IPS-18a (cell line): ENCODE data around the gene CREBRF.
"Not testable (repeated sequence)": the region's sequence is repeated elsewhere in the genome, so short reads cannot be mapped to it uniquely, and the experiment has no call there.

Source experiments
- H3K27ac ChIP-seq: one replicate; pipeline ENCODE4 v1.5.1; 2013; ENCODE audit warnings: low read length
- H3K27me3 ChIP-seq: one replicate; pipeline ENCODE4 v1.6.1; 2013; ENCODE audit warnings: mild to moderate bottlenecking, low read length; ENCODE audit not compliant: control insufficient read depth, insufficient read depth
- H3K36me3 ChIP-seq: one replicate; pipeline ENCODE4 v1.6.1; 2013; ENCODE audit warnings: low read depth, low read length; ENCODE audit not compliant: control insufficient read depth
- H3K4me1 ChIP-seq: one replicate; pipeline ENCODE4 v1.6.1; 2013; ENCODE audit warnings: low read depth, low read length; ENCODE audit not compliant: control insufficient read depth
- H3K4me3 ChIP-seq: one replicate; pipeline ENCODE4 v1.5.1; 2013; ENCODE audit warnings: low read length
- H3K9ac ChIP-seq: one replicate; pipeline ENCODE4 v1.6.1; 2013; ENCODE audit warnings: mild to moderate bottlenecking, low read length, moderate library complexity
- H3K9me3 ChIP-seq: one replicate; pipeline ENCODE4 v1.6.1; 2013; ENCODE audit warnings: low read depth, low read length; ENCODE audit not compliant: control insufficient read depth

CREBRF gene, protein sequence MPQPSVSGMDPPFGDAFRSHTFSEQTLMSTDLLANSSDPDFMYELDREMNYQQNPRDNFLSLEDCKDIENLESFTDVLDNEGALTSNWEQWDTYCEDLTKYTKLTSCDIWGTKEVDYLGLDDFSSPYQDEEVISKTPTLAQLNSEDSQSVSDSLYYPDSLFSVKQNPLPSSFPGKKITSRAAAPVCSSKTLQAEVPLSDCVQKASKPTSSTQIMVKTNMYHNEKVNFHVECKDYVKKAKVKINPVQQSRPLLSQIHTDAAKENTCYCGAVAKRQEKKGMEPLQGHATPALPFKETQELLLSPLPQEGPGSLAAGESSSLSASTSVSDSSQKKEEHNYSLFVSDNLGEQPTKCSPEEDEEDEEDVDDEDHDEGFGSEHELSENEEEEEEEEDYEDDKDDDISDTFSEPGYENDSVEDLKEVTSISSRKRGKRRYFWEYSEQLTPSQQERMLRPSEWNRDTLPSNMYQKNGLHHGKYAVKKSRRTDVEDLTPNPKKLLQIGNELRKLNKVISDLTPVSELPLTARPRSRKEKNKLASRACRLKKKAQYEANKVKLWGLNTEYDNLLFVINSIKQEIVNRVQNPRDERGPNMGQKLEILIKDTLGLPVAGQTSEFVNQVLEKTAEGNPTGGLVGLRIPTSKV

GRCh38 chr5:173055983-173056782 is at the start of gene CREBRF:
CREBRF (plus strand) TSS chr5:173056352; CDS start chr5:173080776, 24,424 bp downstream.
- Histone ChIP-seq H3K4me3 (peak within 1 kb of the TSS; percentile 87), H3K27me3 (peaks cover 4% of the 10 kb centered on the region), H3K4me1 (peaks cover 6% of the 10 kb centered on the region), H3K36me3 (no peaks in the 10 kb centered on the region), H3K9me3 (no peaks in the 10 kb centered on the region), H3K9ac (peak within 1 kb of the TSS; percentile 73), H3K27ac (no peak within 1 kb of the TSS)

DNA sequence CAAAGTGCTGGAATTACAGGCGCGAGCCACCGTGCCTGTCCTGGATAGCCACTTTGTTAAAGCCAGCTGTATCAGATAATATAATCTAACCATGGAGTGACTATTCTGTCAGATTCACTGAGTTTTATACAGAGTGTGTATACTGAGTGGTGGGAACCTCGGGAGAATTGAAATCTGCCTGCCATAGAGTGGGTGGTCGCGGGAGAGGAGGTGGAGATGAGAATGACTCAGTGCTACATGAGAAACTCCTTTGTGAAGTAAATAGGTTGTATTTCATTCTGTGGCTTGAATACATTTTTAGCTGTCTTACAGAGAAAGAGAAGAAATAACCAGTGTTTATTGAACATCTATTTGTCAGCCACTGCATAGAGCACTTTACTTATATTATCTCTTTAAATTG is 46.1 kb upstream of the CREBRF start:
- Histone ChIP-seq H3K4me3 (no peak overlapping the region), H3K9me3 (no peaks in the 10 kb centered on the region), H3K27ac (no peak overlapping the region), H3K27me3 (no peaks in the 10 kb centered on the region), H3K36me3 (no peaks in the 10 kb centered on the region), H3K4me1 (no peaks in the 10 kb centered on the region), H3K9ac (no peak overlapping the region)

- no peaks in the 10 kb centered on the region for H3K27me3 ChIP-seq
These were observed 45.3 kb upstream of the CREBRF start for GRCh38 chr5:173010547-173011464.

DNA sequence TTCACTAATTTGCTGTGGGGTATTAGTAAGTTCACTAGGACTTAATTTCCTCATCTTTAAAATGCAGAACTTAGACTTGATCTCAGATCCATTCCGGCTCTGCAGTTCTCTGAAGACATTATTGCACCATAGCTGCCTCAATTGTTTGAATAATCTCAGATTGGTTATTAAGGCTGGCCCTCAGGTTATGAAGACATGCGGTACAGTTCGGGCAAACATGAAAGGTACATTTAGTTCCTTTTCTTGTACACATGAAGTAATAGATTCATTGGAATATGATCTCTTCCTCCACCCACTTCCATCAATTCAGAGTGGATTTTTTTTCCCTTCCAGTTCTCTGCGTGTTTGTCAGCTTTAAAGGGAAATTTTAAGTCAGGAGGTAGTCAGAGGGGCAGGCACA is 44.6 kb upstream of the CREBRF start:
- no peak overlapping the region for H3K27ac ChIP-seq
- H3K9ac ChIP-seq, result no peak overlapping the region
- H3K36me3 ChIP-seq, result no peaks in the 10 kb centered on the region
- H3K27me3 ChIP-seq, result no peaks in the 10 kb centered on the region
- peaks cover 6% of the 10 kb centered on the region for H3K4me1 ChIP-seq
- H3K9me3 ChIP-seq, result no peaks in the 10 kb centered on the region
- H3K4me3 ChIP-seq, result no peak overlapping the region

More at GRCh38 chr5:173010547-173011464, 45.3 kb upstream of the CREBRF start:
- Histone ChIP-seq H3K9ac (no peak overlapping the region), H3K9me3 (no peaks in the 10 kb centered on the region), H3K4me3 (no peak overlapping the region), H3K27ac (no peak overlapping the region), H3K36me3 (no peaks in the 10 kb centered on the region), H3K4me1 (no peaks in the 10 kb centered on the region)

- Histone ChIP-seq H3K27me3 (no peaks in the 10 kb centered on the region), H3K27ac (no peak overlapping the region), H3K9me3 (no peaks in the 10 kb centered on the region), H3K4me1 (peaks cover 10% of the 10 kb centered on the region), H3K9ac (no peak overlapping the region), H3K4me3 (no peak overlapping the region), H3K36me3 (no peaks in the 10 kb centered on the region)
These were observed 43.3 kb upstream of the CREBRF start for GRCh38 chr5:173012882-173013281.

GRCh38 chr5:173014671-173015070 is 41.5 kb upstream of the CREBRF start:
- no peak overlapping the region for H3K4me3 ChIP-seq
- no peaks in the 10 kb centered on the region for H3K27me3 ChIP-seq
- H3K27ac ChIP-seq, result no peak overlapping the region
- H3K36me3 ChIP-seq, result no peaks in the 10 kb centered on the region
- H3K9ac ChIP-seq, result no peak overlapping the region
- H3K4me1 ChIP-seq, result peaks cover 10% of the 10 kb centered on the region
- H3K9me3 ChIP-seq, result no peaks in the 10 kb centered on the region

DNA sequence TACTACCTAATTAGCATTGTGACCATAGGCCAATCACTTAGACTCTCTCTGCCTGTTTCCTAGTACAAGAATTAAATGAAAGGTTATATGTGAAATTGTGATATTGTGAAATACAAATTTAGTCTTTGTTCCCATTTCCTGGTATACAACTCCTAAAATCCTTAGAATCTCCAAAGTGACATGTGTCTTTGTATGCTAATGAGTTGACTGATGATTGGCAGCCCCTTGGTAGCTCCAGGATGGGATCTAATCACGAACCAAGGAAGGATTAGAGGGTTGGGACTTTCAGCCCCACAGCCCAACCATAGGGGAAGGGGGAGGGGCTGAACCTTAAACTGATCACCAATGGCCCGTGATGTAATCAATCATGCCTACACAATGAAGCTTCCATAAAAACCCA is 41.0 kb upstream of the CREBRF start:
- H3K9ac ChIP-seq, result no peak overlapping the region
- peaks cover 10% of the 10 kb centered on the region for H3K4me1 ChIP-seq
- peaks cover 2% of the 10 kb centered on the region for H3K36me3 ChIP-seq
- no peak overlapping the region for H3K27ac ChIP-seq
- no peaks in the 10 kb centered on the region for H3K9me3 ChIP-seq
- no peaks in the 10 kb centered on the region for H3K27me3 ChIP-seq
- no peak overlapping the region for H3K4me3 ChIP-seq

- Histone ChIP-seq H3K9me3 (no peaks in the 10 kb centered on the region), H3K27me3 (no peaks in the 10 kb centered on the region), H3K4me3 (no peak overlapping the region), H3K27ac (no peak overlapping the region), H3K36me3 (peaks cover 6% of the 10 kb centered on the region), H3K9ac (no peak overlapping the region), H3K4me1 (peaks cover 10% of the 10 kb centered on the region)
These were observed 40.3 kb upstream of the CREBRF start for GRCh38 chr5:173015598-173016455.

DNA sequence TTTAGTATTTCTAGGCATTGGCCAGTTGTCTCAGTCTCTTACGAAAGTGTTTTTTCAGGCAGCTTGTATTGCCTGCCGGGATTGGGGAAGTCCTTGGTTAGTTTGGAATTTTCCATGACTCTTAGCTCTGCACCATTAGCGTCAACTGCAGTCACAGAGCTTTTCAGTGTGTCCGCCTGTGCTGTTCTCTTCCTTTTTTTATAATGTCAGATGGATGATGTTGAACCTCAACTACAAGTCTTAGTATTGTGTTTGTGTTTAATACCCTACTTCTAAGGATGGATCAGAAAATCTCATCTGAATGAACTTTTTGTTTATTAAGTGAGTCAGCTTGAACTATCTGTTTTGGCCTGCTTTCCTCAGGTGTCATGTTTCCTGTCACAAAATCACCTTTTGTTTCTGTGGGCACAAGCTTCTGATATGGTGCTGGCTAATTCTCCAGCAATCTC is 39.5 kb upstream of the CREBRF start:
- H3K4me3 ChIP-seq, result no peak overlapping the region
- peaks cover 10% of the 10 kb centered on the region for H3K36me3 ChIP-seq
- no peak overlapping the region for H3K27ac ChIP-seq
- no peak overlapping the region for H3K9ac ChIP-seq
- peaks cover 10% of the 10 kb centered on the region for H3K4me1 ChIP-seq
- no peaks in the 10 kb centered on the region for H3K9me3 ChIP-seq
- no peaks in the 10 kb centered on the region for H3K27me3 ChIP-seq

DNA sequence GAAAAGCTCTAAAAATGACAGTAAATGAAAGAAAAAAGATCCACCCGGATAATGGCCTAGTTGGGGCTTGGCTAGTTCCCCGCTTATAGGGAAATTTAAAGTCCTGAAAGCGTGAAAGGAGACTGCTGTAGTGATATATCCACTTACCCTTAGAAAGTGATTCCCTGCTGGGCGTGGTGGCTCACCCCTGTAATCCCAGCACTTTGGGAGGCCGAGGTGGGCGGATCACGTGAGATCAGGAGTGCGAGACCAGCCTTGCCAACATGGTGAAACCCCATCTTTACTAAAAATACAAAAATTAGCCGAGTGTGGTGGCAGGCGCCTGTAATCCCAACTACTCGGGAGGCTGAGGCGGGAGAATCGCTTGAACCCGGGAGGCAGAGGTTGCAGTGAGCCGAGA is 39.1 kb upstream of the CREBRF start:
- not testable (repeated sequence) for H3K27me3 ChIP-seq, H3K4me1 ChIP-seq, H3K9ac ChIP-seq, H3K4me3 ChIP-seq, H3K9me3 ChIP-seq, H3K27ac ChIP-seq
- H3K36me3 ChIP-seq, result peaks cover 10% of the 10 kb centered on the region
